Endothelial cell (in vitro differentiated cells): Measurements from ENCODE around the gene ARID1B. TPM values are rescaled to one million over a fixed set of nuclear protein-coding genes. Genes with fewer than 3 reads are reported as not detected.

ENCODE experiments used
- DNase-seq: peaks from one replicate; pipeline ENCODE4 v3.0.0; 2021; ENCODE audit warnings: low spot score
- H3K27ac Mint-ChIP-seq: one replicate; pipeline ENCODE4 v1.8.0; 2021; ENCODE audit warnings: mixed read lengths, inconsistent platforms; ENCODE audit not compliant: unreplicated experiment
- H3K27me3 Mint-ChIP-seq: one replicate; pipeline ENCODE4 v1.8.0; 2021; ENCODE audit warnings: mild to moderate bottlenecking, moderate library complexity, mixed read lengths, inconsistent platforms; ENCODE audit not compliant: unreplicated experiment
- H3K36me3 Mint-ChIP-seq: one replicate; pipeline ENCODE4 v1.8.0; 2021; ENCODE audit warnings: mild to moderate bottlenecking, low read depth, mixed read lengths, inconsistent platforms; ENCODE audit not compliant: unreplicated experiment
- H3K4me1 Mint-ChIP-seq: one replicate; pipeline ENCODE4 v1.8.0; 2021; ENCODE audit warnings: mild to moderate bottlenecking, mixed read lengths, inconsistent platforms; ENCODE audit not compliant: unreplicated experiment
- H3K4me3 Mint-ChIP-seq: one replicate; pipeline ENCODE4 v1.8.0; 2021; ENCODE audit warnings: mild to moderate bottlenecking, mixed read lengths, inconsistent platforms; ENCODE audit not compliant: unreplicated experiment
- H3K9me3 Mint-ChIP-seq: one replicate; pipeline ENCODE4 v1.8.0; 2021; ENCODE audit warnings: mixed read lengths, inconsistent platforms; ENCODE audit not compliant: unreplicated experiment
- CTCF ChIP-seq: fragments of 200-600 bp; sonication (generic); IDR thresholded peaks from one replicate; pipeline ENCODE4 v1.5.0; 2021; ENCODE audit warnings: antibody characterized with exemption; ENCODE audit not compliant: unreplicated experiment
- total RNA-seq: library from RNA; stranded (reverse); fragmentation: NEBNext Ultra II Directional; extraction: Animal tissue kit (Norgen Biotek cat#: 25700); gene quantifications from one replicate; pipeline ENCODE4 v1.2.1, GENCODE V29; 2021; ENCODE audit not compliant: unreplicated experiment

Gene ARID1B
- total RNA-seq, 1 donor from 2014 or later, result 104 TPM

DNA sequence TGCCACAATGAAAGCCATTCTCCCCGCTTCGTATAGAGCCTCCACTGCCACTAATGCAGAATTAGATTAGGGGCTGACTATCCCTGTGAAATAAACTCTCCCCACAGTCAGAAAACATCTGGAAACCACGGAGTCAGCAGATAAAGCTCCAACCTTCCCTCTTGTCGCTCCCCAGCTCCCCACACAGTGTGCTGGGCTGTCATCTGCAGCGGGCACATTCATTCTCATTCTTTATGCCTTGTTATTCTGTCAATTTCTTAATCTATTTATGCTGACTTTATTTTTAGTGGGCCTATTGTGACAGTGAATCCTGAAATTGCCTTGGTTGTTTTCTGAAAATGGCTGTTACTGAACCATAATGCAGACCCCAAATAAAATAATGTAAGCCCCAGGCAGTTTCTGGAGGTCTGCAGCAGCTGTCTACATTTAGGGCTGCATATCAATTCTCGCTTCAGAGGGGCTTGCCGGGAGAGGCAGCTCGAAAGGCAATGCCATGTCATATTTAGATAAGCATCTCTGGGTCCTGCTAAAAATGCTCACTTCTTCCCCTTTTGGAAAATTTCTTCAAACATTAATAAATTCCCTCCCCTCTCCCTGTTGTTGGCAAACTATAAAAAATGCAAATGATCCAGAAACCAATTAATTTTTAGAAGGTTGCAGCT lies 474.5 kb downstream of the ARID1B start:
- H3K4me1 Mint-ChIP-seq, result peaks cover 20% of the 10 kb centered on the region
- no peak overlapping the region for H3K4me3 Mint-ChIP-seq
- no peak overlapping the region for H3K27ac Mint-ChIP-seq
- H3K27me3 Mint-ChIP-seq, result no peaks in the 10 kb centered on the region
- peaks cover 4% of the 10 kb centered on the region for H3K36me3 Mint-ChIP-seq
- no peaks in the 10 kb centered on the region for H3K9me3 Mint-ChIP-seq
- no peak for TF ChIP-seq CTCF
- DNase-seq, result no peak

DNA sequence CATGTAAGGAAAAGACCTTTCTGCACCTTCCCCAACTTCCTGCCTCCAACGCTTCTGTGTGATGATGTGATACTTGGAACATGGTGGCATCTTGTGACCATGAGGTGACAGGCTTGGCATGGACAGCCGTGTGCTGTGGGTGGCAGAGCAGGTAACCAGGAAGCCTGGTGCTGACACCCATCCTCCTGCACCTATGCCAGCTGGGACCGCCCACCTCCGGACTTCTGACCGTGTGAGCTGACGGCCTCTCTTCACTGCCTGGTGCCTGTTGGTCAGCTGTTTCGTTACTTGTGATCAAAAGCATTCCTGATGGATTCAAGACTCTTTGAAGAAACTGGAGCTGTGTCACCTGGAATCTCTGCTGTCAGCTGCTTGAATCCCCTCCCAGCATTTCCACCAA lies 475.8 kb downstream of the ARID1B start:
- no peaks in the 10 kb centered on the region for H3K9me3 Mint-ChIP-seq
- H3K36me3 Mint-ChIP-seq, result peaks cover 3% of the 10 kb centered on the region
- no peak overlapping the region for H3K4me3 Mint-ChIP-seq
- H3K4me1 Mint-ChIP-seq, result peaks cover 20% of the 10 kb centered on the region
- no peak for TF ChIP-seq CTCF
- H3K27me3 Mint-ChIP-seq, result no peaks in the 10 kb centered on the region
- DNase-seq, result no peak
- H3K27ac Mint-ChIP-seq, result peak overlapping the region; percentile 30

GRCh38 chr6:157253699-157254098 lies 476.5 kb downstream of the ARID1B start:
- no peak overlapping the region for H3K27ac Mint-ChIP-seq
- no peak for TF ChIP-seq CTCF
- H3K4me1 Mint-ChIP-seq, result peaks cover 20% of the 10 kb centered on the region
- no peaks in the 10 kb centered on the region for H3K9me3 Mint-ChIP-seq
- no peaks in the 10 kb centered on the region for H3K36me3 Mint-ChIP-seq
- no peaks in the 10 kb centered on the region for H3K27me3 Mint-ChIP-seq
- H3K4me3 Mint-ChIP-seq, result no peak overlapping the region
- DNase-seq, result no peak

DNA sequence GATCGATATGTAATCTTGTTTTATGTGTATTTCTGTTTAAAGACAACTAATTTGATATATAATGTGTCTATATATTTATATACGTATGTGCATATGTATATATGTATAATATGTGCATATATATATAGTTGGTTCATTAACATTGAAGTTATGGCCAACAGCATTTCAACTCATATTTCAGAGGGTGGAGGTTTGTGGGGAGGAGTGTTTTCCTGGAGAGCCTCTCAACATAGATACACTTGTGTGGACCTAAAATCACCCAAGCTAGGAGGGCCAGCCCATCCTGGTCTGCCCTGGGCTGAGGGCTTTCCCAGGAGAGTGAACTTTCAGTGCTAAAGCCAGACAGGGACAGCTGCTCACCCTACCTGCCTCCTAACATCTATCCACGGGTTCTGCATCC lies 477.4 kb downstream of the ARID1B start:
- H3K27me3 Mint-ChIP-seq, result no peaks in the 10 kb centered on the region

More for the DNA sequence above, 477.4 kb downstream of the ARID1B start:
- Mint-ChIP-seq H3K36me3 (no peaks in the 10 kb centered on the region), H3K4me1 (peaks cover 20% of the 10 kb centered on the region), H3K27ac (no peak overlapping the region), H3K9me3 (no peaks in the 10 kb centered on the region), H3K4me3 (no peak overlapping the region)
- DNase-seq, result no peak
- no peak for TF ChIP-seq CTCF
